Activated naive CD4-positive, alpha-beta T cell treated with anti-CD3 and anti-CD28 coated beads for 36 hours (primary cell): Measurements from ENCODE around the gene PPP2R3B. TPM values are rescaled to one million over a fixed set of nuclear protein-coding genes. Genes with fewer than 3 reads are reported as not detected.

Source experiments
- CTCF ChIA-PET: fragments of 350-600 bp; sonication (Branson Sonifier 250); formaldehyde crosslinking; loops from one replicate; lab custom pipeline; 2021; ENCODE audit warnings: antibody characterized with exemption; lab: Charles Lee
- DNase-seq: peaks from one replicate; pipeline ENCODE4 v3.0.0-alpha.2; 2020
- H3K27ac Mint-ChIP-seq: one replicate; pipeline ENCODE4 v1.8.0; 2021; ENCODE audit warnings: mild to moderate bottlenecking, mixed read lengths
- H3K27me3 Mint-ChIP-seq: one replicate; pipeline ENCODE4 v1.8.0; 2021; ENCODE audit warnings: low read depth, mixed read lengths
- H3K36me3 Mint-ChIP-seq: one replicate; pipeline ENCODE4 v1.8.0; 2021; ENCODE audit warnings: low read depth, mixed read lengths
- H3K4me1 Mint-ChIP-seq: one replicate; pipeline ENCODE4 v1.8.0; 2021; ENCODE audit warnings: low read depth, mixed read lengths
- H3K4me3 Mint-ChIP-seq: one replicate; pipeline ENCODE4 v1.8.0; 2021; ENCODE audit warnings: mild to moderate bottlenecking, moderate library complexity, mixed read lengths
- H3K9me3 Mint-ChIP-seq: one replicate; pipeline ENCODE4 v1.8.0; 2021; ENCODE audit warnings: mixed read lengths
- intact Hi-C: fragments of 100-400 bp; cut with micrococcal nuclease; formaldehyde crosslinking; loops from one replicate; pipeline ENCODE4 v1.15.1; 2023
- total RNA-seq, 2 experiments: library from RNA; stranded (reverse); gene quantifications; one replicate each; pipeline ENCODE4 v1.2.3, GENCODE V29; 2021

Gene PPP2R3B
- total RNA-seq, 2 experiments from 2014 or later = 33.8 to 37.2 TPM

GRCh38 chrX:295136-295535, 91.6 kb downstream of the PPP2R3B start:
- intact Hi-C loops = no loop called here
- no peaks in the 10 kb centered on the region for H3K27me3 Mint-ChIP-seq
- H3K4me1 Mint-ChIP-seq = no peaks in the 10 kb centered on the region
- H3K9me3 Mint-ChIP-seq = no peaks in the 10 kb centered on the region
- peaks cover 44% of the 10 kb centered on the region for H3K36me3 Mint-ChIP-seq
- no peak overlapping the region for H3K27ac Mint-ChIP-seq
- CTCF ChIA-PET = no interaction called here
- no peak for DNase-seq
- H3K4me3 Mint-ChIP-seq = no peak overlapping the region

- CTCF ChIA-PET = no interaction called here
- no peak overlapping the region for H3K27ac Mint-ChIP-seq
- H3K4me1 Mint-ChIP-seq = no peaks in the 10 kb centered on the region
- peaks cover 41% of the 10 kb centered on the region for H3K36me3 Mint-ChIP-seq
- no peak overlapping the region for H3K4me3 Mint-ChIP-seq
- no peaks in the 10 kb centered on the region for H3K27me3 Mint-ChIP-seq
- intact Hi-C loops = no loop called here
- no peak for DNase-seq
- no peaks in the 10 kb centered on the region for H3K9me3 Mint-ChIP-seq
Observed at GRCh38 chrX:292900-293897, 93.5 kb downstream of the PPP2R3B start.

- intact Hi-C loops = no loop called here
- Mint-ChIP-seq H3K27ac (no peak overlapping the region), H3K36me3 (peaks cover 40% of the 10 kb centered on the region), H3K27me3 (no peaks in the 10 kb centered on the region), H3K9me3 (no peaks in the 10 kb centered on the region), H3K4me3 (no peak overlapping the region), H3K4me1 (peaks cover 4% of the 10 kb centered on the region)
- CTCF ChIA-PET = no interaction called here
- DNase-seq = no peak
Observed at GRCh38 chrX:291411-291901, 95.3 kb downstream of the PPP2R3B start.

- Mint-ChIP-seq H3K9me3 (no peaks in the 10 kb centered on the region), H3K36me3 (peaks cover 44% of the 10 kb centered on the region), H3K4me1 (peaks cover 10% of the 10 kb centered on the region), H3K27me3 (no peaks in the 10 kb centered on the region), H3K4me3 (no peak overlapping the region), H3K27ac (no peak overlapping the region)
- intact Hi-C loops = no loop called here
- no peak for DNase-seq
- CTCF ChIA-PET = no interaction called here
Observed at GRCh38 chrX:290476-291166, 96.1 kb downstream of the PPP2R3B start.

- no peak for DNase-seq
- intact Hi-C loops = no loop called here
- Mint-ChIP-seq H3K36me3 (peaks cover 53% of the 10 kb centered on the region), H3K4me1 (peaks cover 18% of the 10 kb centered on the region), H3K27me3 (no peaks in the 10 kb centered on the region), H3K27ac (no peak overlapping the region), H3K9me3 (no peaks in the 10 kb centered on the region), H3K4me3 (no peak overlapping the region)
- CTCF ChIA-PET = no interaction called here
Observed at GRCh38 chrX:288561-288991, 98.1 kb downstream of the PPP2R3B start.

GRCh38 chrX:287670-288069, 99.0 kb downstream of the PPP2R3B start:
- CTCF ChIA-PET = no interaction called here
- no peak for DNase-seq
- Mint-ChIP-seq H3K36me3 (peaks cover 44% of the 10 kb centered on the region), H3K4me1 (peaks cover 18% of the 10 kb centered on the region), H3K9me3 (no peaks in the 10 kb centered on the region), H3K27me3 (no peaks in the 10 kb centered on the region), H3K4me3 (no peak overlapping the region), H3K27ac (no peak overlapping the region)
- intact Hi-C loops = no loop called here

- intact Hi-C loops = no loop called here
- H3K36me3 Mint-ChIP-seq = peaks cover 32% of the 10 kb centered on the region
- peaks cover 22% of the 10 kb centered on the region for H3K4me1 Mint-ChIP-seq
- no peaks in the 10 kb centered on the region for H3K9me3 Mint-ChIP-seq
- CTCF ChIA-PET = no interaction called here
- H3K4me3 Mint-ChIP-seq = peak overlapping the region; percentile 96
- H3K27ac Mint-ChIP-seq = no peak overlapping the region
- DNase-seq = no peak
- H3K27me3 Mint-ChIP-seq = no peaks in the 10 kb centered on the region
Observed at GRCh38 chrX:285076-285677, 101.5 kb downstream of the PPP2R3B start.

Other genes starting within 250 kb of the PPP2R3B start
- gene PLCXD1, start 105.5 kb downstream of the PPP2R3B start, total RNA-seq = 10 to 100 TPM; 63.5 to 67.7 TPM
- gene GTPBP6, start 68.1 kb downstream of the PPP2R3B start, total RNA-seq = 10 to 100 TPM; 63.4 to 64.6 TPM
- not detected for gene SHOX, start 243.9 kb upstream of the PPP2R3B start, total RNA-seq